Epithelial cell of esophagus (primary cell): ENCODE results near the gene ADGRL2.

Source experiments
- DNase-seq: peaks from one replicate; pipeline ENCODE4 v3.0.0; 2010; ENCODE audit warnings: low read depth
- H3K4me3 ChIP-seq: 2 replicates; pipeline ENCODE4 v1.5.1; 2011; ENCODE audit warnings: mild to moderate bottlenecking, low read length, control low read depth
- TF ChIP-seq, protein P1 (sequence below): IDR thresholded peaks from 2 replicates; pipeline ENCODE4 v1.5.1; 2011; ENCODE audit warnings: low read depth, mild to moderate bottlenecking, low read length, control low read depth, inconsistent platforms; ENCODE audit not compliant: insufficient read depth; ENCODE audit errors: missing control alignments

The ADGRL2 gene

GRCh38 chr1:82034812-82035211 lies 234.1 kb downstream of the ADGRL2 start:
- TF ChIP-seq, protein P1, sequence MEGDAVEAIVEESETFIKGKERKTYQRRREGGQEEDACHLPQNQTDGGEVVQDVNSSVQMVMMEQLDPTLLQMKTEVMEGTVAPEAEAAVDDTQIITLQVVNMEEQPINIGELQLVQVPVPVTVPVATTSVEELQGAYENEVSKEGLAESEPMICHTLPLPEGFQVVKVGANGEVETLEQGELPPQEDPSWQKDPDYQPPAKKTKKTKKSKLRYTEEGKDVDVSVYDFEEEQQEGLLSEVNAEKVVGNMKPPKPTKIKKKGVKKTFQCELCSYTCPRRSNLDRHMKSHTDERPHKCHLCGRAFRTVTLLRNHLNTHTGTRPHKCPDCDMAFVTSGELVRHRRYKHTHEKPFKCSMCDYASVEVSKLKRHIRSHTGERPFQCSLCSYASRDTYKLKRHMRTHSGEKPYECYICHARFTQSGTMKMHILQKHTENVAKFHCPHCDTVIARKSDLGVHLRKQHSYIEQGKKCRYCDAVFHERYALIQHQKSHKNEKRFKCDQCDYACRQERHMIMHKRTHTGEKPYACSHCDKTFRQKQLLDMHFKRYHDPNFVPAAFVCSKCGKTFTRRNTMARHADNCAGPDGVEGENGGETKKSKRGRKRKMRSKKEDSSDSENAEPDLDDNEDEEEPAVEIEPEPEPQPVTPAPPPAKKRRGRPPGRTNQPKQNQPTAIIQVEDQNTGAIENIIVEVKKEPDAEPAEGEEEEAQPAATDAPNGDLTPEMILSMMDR = no peak
- no peak for DNase-seq
- no peak overlapping the region for H3K4me3 ChIP-seq
